Mesenteric fat pad (tissue), 1 donor: ENCODE measurements around the gene BDKRB1. TPM values are rescaled to one million over a fixed set of nuclear protein-coding genes. Genes with fewer than 3 reads are reported as not detected.

Experiments
- DNase-seq: peaks from one replicate; pipeline ENCODE4 v3.0.0-alpha.2; 2020; ENCODE audit warnings: low spot score
- long read RNA-seq: library from polyadenylated mRNA; unstranded; transcript quantifications from one replicate; pipeline ENCODE4 v2.0.0, GENCODE V29; 2020
- total RNA-seq: library from RNA; stranded (reverse); fragmentation: NEBNext Ultra II Directional; extraction: Animal tissue kit (Norgen Biotek cat#: 25700); gene quantifications from one replicate; pipeline ENCODE4 v1.2.1, GENCODE V29; 2021
- donor health status: DM: yes; HTN: yes; CAD: no.

BDKRB1 gene
- total RNA-seq: 0.71 TPM
- long read RNA-seq, partial matches to known transcripts: 0 of 1 reads
- long read RNA-seq, other reads (novel, unspliced or antisense): 0 of 1 reads

- DNase-seq: no peak
Observed at GRCh38 chr14:96255501-96256366, at the start of gene BDKRB1. TSS of gene BDKRB1 (plus strand) at chr14:96256210. CDS start at chr14:96263683, 7,473 bp downstream.

- no peak for DNase-seq
Observed at GRCh38 chr14:96206461-96206860, 49.5 kb upstream of the BDKRB1 start.

- DNase-seq: no peak
Observed at GRCh38 chr14:96207686-96208085, 48.3 kb upstream of the BDKRB1 start.

- DNase-seq: no peak
Observed at GRCh38 chr14:96208739-96209138, 47.3 kb upstream of the BDKRB1 start.

- no peak for DNase-seq
Observed at GRCh38 chr14:96212140-96212539, 43.9 kb upstream of the BDKRB1 start.

GRCh38 chr14:96212896-96213295, 43.1 kb upstream of the BDKRB1 start:
- DNase-seq: no peak

GRCh38 chr14:96213871-96214465, 42.0 kb upstream of the BDKRB1 start:
- no peak for DNase-seq

GRCh38 chr14:96214793-96215192, 41.2 kb upstream of the BDKRB1 start:
- DNase-seq: no peak

GRCh38 chr14:96215452-96216244, 40.4 kb upstream of the BDKRB1 start:
- DNase-seq: no peak

GRCh38 chr14:96216627-96217026, 39.4 kb upstream of the BDKRB1 start:
- no peak for DNase-seq

GRCh38 chr14:96217376-96217913, 38.6 kb upstream of the BDKRB1 start:
- no peak for DNase-seq

GRCh38 chr14:96221109-96221650, 34.8 kb upstream of the BDKRB1 start:
- no peak for DNase-seq

GRCh38 chr14:96221841-96222240, 34.2 kb upstream of the BDKRB1 start:
- DNase-seq: no peak

GRCh38 chr14:96224480-96225096, 31.4 kb upstream of the BDKRB1 start:
- no peak for DNase-seq

- DNase-seq: no peak
Observed at GRCh38 chr14:96225213-96225612, 30.8 kb upstream of the BDKRB1 start.

- no peak for DNase-seq
Observed at GRCh38 chr14:96225745-96226151, 30.3 kb upstream of the BDKRB1 start.

GRCh38 chr14:96227428-96227827, 28.6 kb upstream of the BDKRB1 start:
- DNase-seq: no peak

GRCh38 chr14:96229315-96229714, 26.7 kb upstream of the BDKRB1 start:
- no peak for DNase-seq

GRCh38 chr14:96231056-96231455, 25.0 kb upstream of the BDKRB1 start:
- no peak for DNase-seq

- DNase-seq: no peak
Observed at GRCh38 chr14:96231526-96232130, 24.4 kb upstream of the BDKRB1 start.
